Measurements from ENCODE around the gene DPP10. TPM values are rescaled to one million over a fixed set of nuclear protein-coding genes. Genes with fewer than 3 reads are reported as not detected.
A peak's percentile ranks its signal among the peaks of the same experiment; 100 is the strongest.

Gene DPP10

DNA sequence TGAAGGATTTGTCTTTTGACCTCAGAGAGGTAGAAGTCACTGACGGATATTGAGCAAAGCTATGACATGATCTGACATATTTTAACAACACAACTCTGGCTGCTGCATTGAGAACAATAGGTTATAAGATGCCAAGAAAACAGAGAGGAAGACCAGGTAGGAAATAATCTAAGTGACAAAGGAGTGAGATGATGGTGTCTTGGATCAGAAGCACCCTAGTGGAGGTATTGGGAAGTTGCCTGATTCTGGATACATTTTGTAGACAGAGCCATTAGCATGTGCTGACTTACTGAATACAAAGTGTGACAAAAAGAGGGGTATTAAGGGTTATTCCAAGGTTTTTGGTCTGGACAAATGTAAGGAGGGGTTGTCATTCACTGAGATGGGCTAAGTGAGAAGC, 1438.1 kb downstream of the DPP10 start:
- no peaks in the 10 kb centered on the region for H3K79me2 ChIP-seq (ENCODE audit: control insufficient read depth, insufficient read depth, low read length)
- no peak overlapping the region for H4K5ac ChIP-seq (ENCODE audit: low read length)
- no peak overlapping the region for H4K8ac ChIP-seq (ENCODE audit: low read depth, low read length)
- H2BK5ac ChIP-seq (ENCODE audit: low read length) = no peak overlapping the region
- H3K4ac ChIP-seq (ENCODE audit: low read depth, low read length) = no peak overlapping the region
- no peaks in the 10 kb centered on the region for H3K27me3 ChIP-seq (ENCODE audit: insufficient read depth, low read length, poor library complexity)
- H3K18ac ChIP-seq (ENCODE audit: low read length) = no peak overlapping the region
- H3K79me1 ChIP-seq (ENCODE audit: low read length) = no peaks in the 10 kb centered on the region
- H2BK120ac ChIP-seq (ENCODE audit: low read depth, low read length) = no peak overlapping the region
- H2BK15ac ChIP-seq (replicated peaks; ENCODE audit: low read depth) = no peak overlapping the region
- no CpG with 5 or more reads among the region's 1 CpG for WGBS (ENCODE audit: extremely low coverage, insufficient coverage, low lambda C conversion rate)
- no peak overlapping the region for H3K23ac ChIP-seq (ENCODE audit: low read length)
- H3K9ac ChIP-seq (ENCODE audit: low read length) = no peak overlapping the region
- no peak overlapping the region for H2AK5ac ChIP-seq (ENCODE audit: low read length)
- H3K27ac ChIP-seq (ENCODE audit: low read depth, low read length) = no peak overlapping the region
- no peaks in the 10 kb centered on the region for H3K4me1 ChIP-seq (ENCODE audit: control insufficient read depth, low read depth, low read length)
- DNase-seq = peak; percentile 52
- H3K4me2 ChIP-seq (ENCODE audit: low read length) = no peak overlapping the region
- H3K4me3 ChIP-seq (ENCODE audit: low read length) = no peak overlapping the region
- no peak overlapping the region for H3K56ac ChIP-seq (ENCODE audit: low read length)
- H3K36me3 ChIP-seq (ENCODE audit: control insufficient read depth, insufficient read depth, low read length) = no peaks in the 10 kb centered on the region

DNA sequence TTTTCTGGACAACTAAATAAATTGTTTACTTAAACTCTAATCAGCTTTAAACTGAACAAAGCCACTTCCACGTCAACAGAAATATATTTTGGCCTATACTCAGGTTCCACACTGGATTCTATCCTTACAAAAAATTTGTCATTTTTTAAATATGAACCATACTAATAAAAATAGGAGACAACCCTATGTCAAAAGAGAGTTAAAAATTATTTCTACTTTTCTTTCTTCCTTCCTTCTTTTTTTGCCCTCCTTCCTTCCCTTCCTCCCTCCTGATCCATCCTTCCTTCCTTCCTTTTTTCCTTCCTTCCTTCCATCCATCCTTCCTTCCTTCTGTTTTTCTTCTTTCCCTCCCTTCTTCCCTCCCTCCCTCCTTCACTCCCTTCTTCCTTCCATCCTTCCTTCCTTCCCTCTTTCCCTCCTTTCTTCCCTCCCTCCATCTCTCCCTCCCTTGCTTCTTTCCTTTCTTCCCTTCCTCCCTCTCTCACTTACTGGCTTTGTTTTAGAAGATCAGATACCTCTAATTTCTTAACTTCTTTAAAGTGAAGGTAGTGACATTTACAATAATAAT, 1444.9 kb downstream of the DPP10 start:
- WGBS (ENCODE audit: extremely low coverage, insufficient coverage, low lambda C conversion rate) = no CpG with 5 or more reads among the region's 1 CpG
- no peak for DNase-seq
- no peak overlapping the region for H3K4ac ChIP-seq (ENCODE audit: low read depth, low read length)

More for the DNA sequence above, 1444.9 kb downstream of the DPP10 start:
- H3K36me3 ChIP-seq (ENCODE audit: control insufficient read depth, insufficient read depth, low read length) = no peaks in the 10 kb centered on the region
- no peak overlapping the region for H2BK15ac ChIP-seq (replicated peaks; ENCODE audit: low read depth)
- no peak overlapping the region for H3K9ac ChIP-seq (ENCODE audit: low read length)
- H4K5ac ChIP-seq (ENCODE audit: low read length) = no peak overlapping the region
- no peak overlapping the region for H2BK5ac ChIP-seq (ENCODE audit: low read length)
- no peak overlapping the region for H3K23ac ChIP-seq (ENCODE audit: low read length)
- no peaks in the 10 kb centered on the region for H3K79me1 ChIP-seq (ENCODE audit: low read length)
- no peak overlapping the region for H2BK120ac ChIP-seq (ENCODE audit: low read depth, low read length)
- no peak overlapping the region for H3K4me3 ChIP-seq (ENCODE audit: low read length)
- no peak overlapping the region for H4K8ac ChIP-seq (ENCODE audit: low read depth, low read length)
- no peak overlapping the region for H2AK5ac ChIP-seq (ENCODE audit: low read length)
- no peak overlapping the region for H3K18ac ChIP-seq (ENCODE audit: low read length)
- H3K27ac ChIP-seq (ENCODE audit: low read depth, low read length) = no peak overlapping the region
- no peaks in the 10 kb centered on the region for H3K27me3 ChIP-seq (ENCODE audit: insufficient read depth, low read length, poor library complexity)
- no peaks in the 10 kb centered on the region for H3K79me2 ChIP-seq (ENCODE audit: control insufficient read depth, insufficient read depth, low read length)
- H3K4me2 ChIP-seq (ENCODE audit: low read length) = no peak overlapping the region
- no peaks in the 10 kb centered on the region for H3K4me1 ChIP-seq (ENCODE audit: control insufficient read depth, low read depth, low read length)
- H3K56ac ChIP-seq (ENCODE audit: low read length) = no peak overlapping the region

Small RNA genes lying within 50 kb of the gene (small RNA-seq; reads per million reads assigned to genes)
- gene RNU2-41P (ENCODE audit: insufficient read depth) = not detected

All from mesendoderm (in vitro differentiated cells).